HG02763 (cell line): Measurements from ENCODE around the gene USP38.
"Not testable (repeated sequence)": the region's sequence is repeated elsewhere in the genome, so short reads cannot be mapped to it uniquely, and the experiment has no call there.

Source experiments
- ATAC-seq: cut with Tn5 transposase; IDR thresholded peaks from one replicate; pipeline ENCODE4 v1.9.1; 2021; ENCODE audit warnings: mild to moderate bottlenecking, moderate library complexity; ENCODE audit not compliant: unreplicated experiment

Gene USP38

DNA sequence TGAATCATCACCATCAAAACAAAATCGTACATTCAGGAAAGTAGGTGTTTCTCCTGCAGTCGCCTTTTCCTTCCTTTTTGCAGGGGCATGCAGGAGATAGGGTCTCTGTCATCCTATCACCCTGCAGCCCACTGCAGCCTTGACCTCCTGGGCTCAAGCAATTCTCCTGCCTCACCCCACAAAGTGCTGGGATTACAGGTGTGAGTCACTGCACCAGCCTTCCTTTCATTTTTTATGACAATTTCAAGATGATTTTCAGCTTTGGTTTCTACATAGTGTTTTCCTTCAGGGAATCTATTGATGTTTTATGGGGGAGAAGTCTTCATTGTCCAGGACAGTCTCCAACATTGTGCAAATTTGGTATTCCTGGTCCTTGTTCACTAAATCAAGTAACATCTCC is 71.7 kb downstream of the USP38 start:
- no peak for ATAC-seq

DNA sequence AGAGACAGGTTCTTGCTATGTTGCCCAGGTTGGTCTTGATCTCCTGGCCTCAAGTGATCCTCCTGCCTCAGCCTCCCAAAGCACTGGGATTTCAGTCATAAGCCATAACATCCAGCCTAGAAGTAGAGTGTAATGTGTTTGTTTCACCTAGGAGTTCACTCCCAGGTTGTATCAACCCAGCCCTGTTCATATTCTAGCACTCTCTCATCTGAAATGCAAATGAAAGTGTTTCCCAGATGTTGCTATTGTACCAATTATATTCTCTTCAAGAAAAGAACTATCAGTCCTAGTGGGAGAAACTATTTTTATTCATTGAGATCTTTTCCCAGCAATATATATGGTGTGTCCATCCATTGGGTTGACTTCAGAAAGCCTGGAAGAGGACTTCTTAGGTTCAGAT is 72.6 kb downstream of the USP38 start:
- no peak for ATAC-seq

DNA sequence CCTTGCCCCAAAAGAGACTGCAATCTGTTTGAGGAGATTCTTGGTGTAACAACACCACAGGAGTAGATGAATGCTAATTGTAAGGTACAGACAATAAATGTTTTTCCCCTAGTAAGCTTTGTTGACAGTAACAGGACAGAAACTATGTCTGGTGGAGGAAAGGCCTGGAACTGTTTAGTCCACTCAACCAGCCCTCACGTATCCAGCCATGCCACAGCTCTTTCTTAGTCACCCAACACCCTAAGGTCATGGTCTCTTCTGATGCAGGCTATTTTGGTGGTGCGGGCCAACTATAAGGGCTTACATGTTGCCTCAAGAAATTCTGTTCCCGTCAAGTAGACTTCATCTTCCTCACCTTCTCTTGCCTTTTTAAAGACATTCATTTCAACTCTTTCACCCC is 76.0 kb downstream of the USP38 start:
- ATAC-seq, result no peak

DNA sequence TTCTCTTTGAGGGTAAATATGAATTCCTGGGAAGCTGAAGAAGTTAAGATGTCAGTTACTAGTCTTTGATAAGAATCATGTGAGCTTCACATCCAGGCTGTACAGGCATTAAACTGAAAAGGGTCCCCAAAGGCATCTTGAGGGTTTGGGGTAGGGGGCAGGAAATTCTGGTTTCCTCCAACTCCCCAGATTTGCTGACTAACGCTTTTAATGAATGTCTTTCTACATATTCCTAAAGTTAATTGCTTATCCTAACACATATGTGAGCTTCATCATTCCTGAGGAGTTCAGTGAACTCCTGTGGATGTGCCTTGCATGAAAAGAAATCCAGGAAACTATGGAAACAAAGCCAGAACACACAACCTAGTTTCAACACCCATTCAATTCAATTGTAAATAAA is 78.1 kb downstream of the USP38 start:
- no peak for ATAC-seq

DNA sequence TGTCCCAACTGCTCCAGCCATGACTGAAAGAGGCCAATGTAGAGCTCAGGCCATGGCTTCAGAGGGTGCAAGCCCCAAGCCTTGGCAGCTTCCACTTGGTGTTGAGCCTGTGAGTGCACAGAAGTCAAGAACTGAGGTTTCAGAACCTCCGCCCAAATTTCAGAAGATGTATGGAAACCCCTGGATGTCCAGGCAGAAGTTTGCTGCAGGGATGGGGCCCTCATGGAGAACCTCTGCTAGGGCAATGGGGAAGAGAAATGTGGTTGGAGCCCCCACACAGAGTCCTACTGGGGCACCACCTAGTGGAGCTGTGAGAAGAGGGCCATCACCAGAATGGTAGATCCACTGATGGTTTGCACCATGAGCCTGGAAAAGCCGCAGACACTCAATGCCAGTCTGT is 83.0 kb downstream of the USP38 start:
- ATAC-seq, result not testable (repeated sequence)

DNA sequence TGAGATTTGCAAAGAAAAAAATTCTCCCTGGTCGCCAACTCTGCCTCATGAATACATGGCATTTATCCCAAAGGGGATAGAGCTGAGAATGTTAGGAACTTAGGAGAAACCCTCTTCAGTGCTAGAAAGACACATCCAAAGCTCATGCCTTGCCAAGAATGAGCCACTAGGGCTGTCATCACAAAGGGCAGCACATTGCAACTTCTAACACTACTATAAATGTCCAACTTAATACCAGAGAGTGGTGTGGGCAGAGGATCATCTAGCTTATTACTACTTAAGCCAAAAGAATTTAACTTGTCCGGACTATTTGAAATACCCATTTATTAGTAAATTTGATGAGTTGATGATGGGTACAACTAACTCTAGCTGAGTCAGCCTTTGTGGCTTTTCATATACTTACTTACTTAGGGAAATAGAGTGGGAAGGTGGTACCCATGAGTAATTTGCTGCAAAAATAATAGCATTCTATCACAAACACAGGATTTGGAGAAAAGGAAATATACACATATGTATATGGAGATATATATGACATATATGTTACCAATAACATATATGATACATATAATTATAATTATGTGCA is 85.6 kb downstream of the USP38 start:
- ATAC-seq, result no peak
